Progenitor cell of endocrine pancreas (in vitro differentiated cells): Measurements from ENCODE around the gene RNASET2. TPM values are rescaled to one million over a fixed set of nuclear protein-coding genes. Genes with fewer than 3 reads are reported as not detected.

Source experiments
- DNase-seq: peaks from one replicate; pipeline ENCODE4 v3.0.0; 2021; ENCODE audit warnings: low spot score; ENCODE audit not compliant: unreplicated experiment
- H3K27ac Mint-ChIP-seq: 2 replicates; pipeline ENCODE4 v1.8.0; 2021; ENCODE audit warnings: mild to moderate bottlenecking, moderate library complexity, mixed read lengths
- H3K27me3 Mint-ChIP-seq: 2 replicates; pipeline ENCODE4 v1.8.0; 2021; ENCODE audit warnings: mixed read lengths
- H3K36me3 Mint-ChIP-seq: 2 replicates; pipeline ENCODE4 v1.8.0; 2022; ENCODE audit warnings: mixed read lengths; ENCODE audit not compliant: insufficient read depth
- H3K4me1 Mint-ChIP-seq: 2 replicates; pipeline ENCODE4 v1.8.0; 2021; ENCODE audit warnings: low read depth, mixed read lengths
- H3K4me3 Mint-ChIP-seq: 2 replicates; pipeline ENCODE4 v1.8.0; 2021; ENCODE audit warnings: low read depth, mild to moderate bottlenecking, moderate library complexity, mixed read lengths
- H3K9me3 Mint-ChIP-seq: 2 replicates; pipeline ENCODE4 v1.8.0; 2021; ENCODE audit warnings: low read depth, mixed read lengths
- total RNA-seq: library from RNA; stranded (reverse); gene quantifications from 2 replicates; pipeline ENCODE4 v1.2.1, GENCODE V29; 2021
- TF ChIP-seq, protein P1 (sequence below): fragments of 200-600 bp; sonication (generic); IDR thresholded peaks from one replicate; pipeline ENCODE4 v1.5.0; 2021; ENCODE audit warnings: antibody characterized with exemption, mild to moderate bottlenecking; ENCODE audit not compliant: unreplicated experiment

RNASET2 gene
- total RNA-seq, 1 donor from 2014 or later = 27.9 TPM

DNA sequence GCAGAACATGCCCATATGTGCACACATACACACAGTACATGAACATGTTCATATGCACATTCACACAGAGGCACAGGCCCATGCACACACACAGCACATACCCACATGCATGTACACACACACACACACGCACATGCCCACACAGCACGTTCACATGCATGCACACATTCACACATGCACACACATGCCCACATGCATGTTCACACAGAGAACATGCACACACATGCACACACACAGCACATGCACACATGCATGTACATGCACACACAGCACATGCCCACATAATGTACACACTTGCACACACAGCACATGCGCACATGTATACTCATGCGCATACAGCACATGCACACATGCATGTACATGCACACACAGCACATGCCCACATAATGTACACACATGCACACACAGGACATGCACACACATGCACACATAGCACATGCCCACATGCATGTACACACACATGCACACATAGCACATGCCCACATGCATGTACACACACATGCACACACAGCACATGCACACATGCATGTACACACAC lies 25.9 kb downstream of the RNASET2 start:
- TF ChIP-seq, protein P1, sequence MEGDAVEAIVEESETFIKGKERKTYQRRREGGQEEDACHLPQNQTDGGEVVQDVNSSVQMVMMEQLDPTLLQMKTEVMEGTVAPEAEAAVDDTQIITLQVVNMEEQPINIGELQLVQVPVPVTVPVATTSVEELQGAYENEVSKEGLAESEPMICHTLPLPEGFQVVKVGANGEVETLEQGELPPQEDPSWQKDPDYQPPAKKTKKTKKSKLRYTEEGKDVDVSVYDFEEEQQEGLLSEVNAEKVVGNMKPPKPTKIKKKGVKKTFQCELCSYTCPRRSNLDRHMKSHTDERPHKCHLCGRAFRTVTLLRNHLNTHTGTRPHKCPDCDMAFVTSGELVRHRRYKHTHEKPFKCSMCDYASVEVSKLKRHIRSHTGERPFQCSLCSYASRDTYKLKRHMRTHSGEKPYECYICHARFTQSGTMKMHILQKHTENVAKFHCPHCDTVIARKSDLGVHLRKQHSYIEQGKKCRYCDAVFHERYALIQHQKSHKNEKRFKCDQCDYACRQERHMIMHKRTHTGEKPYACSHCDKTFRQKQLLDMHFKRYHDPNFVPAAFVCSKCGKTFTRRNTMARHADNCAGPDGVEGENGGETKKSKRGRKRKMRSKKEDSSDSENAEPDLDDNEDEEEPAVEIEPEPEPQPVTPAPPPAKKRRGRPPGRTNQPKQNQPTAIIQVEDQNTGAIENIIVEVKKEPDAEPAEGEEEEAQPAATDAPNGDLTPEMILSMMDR = no peak
- no peaks in the 10 kb centered on the region for H3K4me1 Mint-ChIP-seq
- no peak overlapping the region for H3K27ac Mint-ChIP-seq
- no peaks in the 10 kb centered on the region for H3K27me3 Mint-ChIP-seq
- H3K4me3 Mint-ChIP-seq = no peak overlapping the region
- peaks cover 10% of the 10 kb centered on the region for H3K36me3 Mint-ChIP-seq
- no peaks in the 10 kb centered on the region for H3K9me3 Mint-ChIP-seq
- DNase-seq = no peak

- Mint-ChIP-seq H3K27ac (no peak overlapping the region), H3K9me3 (no peaks in the 10 kb centered on the region), H3K4me3 (no peak overlapping the region), H3K36me3 (peaks cover 7% of the 10 kb centered on the region), H3K27me3 (no peaks in the 10 kb centered on the region), H3K4me1 (no peaks in the 10 kb centered on the region)
- DNase-seq = no peak
- TF ChIP-seq, protein P1 = no peak
Measured at GRCh38 chr6:166929542-166930189, 26.7 kb downstream of the RNASET2 start.

DNA sequence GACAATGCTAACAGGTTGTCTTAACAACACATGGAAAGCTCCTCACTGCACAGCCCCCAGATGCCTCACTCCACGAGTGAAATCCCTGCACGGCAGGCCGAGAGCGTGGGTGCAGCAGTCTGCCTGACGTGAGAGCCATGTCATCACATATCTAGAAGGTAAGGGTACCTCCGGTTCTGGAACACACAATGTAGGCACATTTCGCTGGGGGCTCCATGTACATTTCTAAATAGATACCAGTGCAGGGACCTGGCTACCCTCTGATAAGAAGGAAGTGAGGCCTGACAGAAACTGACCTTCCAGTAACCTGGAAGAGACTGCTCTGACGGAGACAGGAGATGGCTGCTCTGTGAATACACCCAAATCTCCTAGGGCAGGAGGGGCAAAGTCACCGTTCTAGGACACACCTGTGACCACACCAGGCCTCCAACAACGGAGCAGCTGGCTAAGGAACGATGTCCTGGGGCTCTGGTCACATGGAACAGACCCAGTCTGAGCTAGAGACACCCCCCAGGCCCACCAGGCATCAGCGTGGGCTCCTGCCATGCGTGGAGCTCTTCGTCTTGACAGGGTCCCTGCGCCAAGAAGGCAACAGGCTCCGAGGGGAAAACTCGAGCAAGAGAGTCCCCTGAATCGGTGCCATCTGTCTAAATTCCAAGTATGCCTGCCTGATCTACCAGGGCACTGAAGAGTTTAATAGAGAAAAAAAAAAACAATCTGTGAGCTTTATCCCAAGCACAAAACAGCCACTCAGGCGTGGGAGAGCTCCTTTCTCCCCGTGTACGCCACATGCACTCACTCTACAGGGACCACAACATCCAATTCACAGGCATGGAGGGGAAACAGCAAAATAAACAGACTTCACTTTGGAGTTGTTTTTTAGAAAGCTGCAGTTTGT lies 27.5 kb downstream of the RNASET2 start:
- DNase-seq = no peak
- Mint-ChIP-seq H3K27ac (no peak overlapping the region), H3K36me3 (peaks cover 7% of the 10 kb centered on the region), H3K4me1 (no peaks in the 10 kb centered on the region), H3K27me3 (no peaks in the 10 kb centered on the region), H3K4me3 (no peak overlapping the region), H3K9me3 (no peaks in the 10 kb centered on the region)
- TF ChIP-seq, protein P1 = no peak

DNA sequence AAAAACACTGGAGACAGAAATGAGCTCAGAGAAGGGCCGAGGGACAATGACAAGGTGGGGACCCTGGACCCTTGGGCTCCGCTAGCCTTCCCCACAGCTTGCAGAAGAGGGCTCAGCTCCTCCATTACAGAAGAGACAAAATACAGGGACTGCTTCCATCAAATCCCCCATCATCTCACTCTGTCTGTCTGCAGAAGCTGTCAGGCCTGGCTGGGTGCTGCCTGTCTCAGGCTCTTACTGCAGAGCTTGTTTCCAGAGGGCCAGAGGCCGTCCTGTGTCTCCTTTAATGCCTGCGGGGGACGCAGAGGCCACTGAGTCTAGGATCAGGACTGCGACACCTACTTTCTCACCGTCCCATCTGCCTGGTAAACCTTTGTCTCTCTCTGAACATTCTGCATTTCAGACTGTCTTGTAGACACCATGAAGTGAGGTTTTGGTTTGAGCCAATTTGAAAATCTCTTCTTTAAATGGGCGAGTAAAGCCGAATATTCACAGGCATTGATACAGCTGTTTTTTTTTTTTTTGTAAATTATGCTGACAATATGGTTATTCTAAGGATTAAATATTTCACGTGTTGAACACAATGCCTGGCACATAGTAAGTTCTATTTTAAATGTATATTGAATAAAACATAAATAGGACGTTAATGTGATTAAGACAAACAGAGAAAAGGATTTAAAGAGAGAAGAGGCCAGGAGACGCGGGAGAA lies 28.3 kb downstream of the RNASET2 start:
- no peaks in the 10 kb centered on the region for H3K27me3 Mint-ChIP-seq
- TF ChIP-seq, protein P1 = no peak
- no peaks in the 10 kb centered on the region for H3K9me3 Mint-ChIP-seq
- H3K27ac Mint-ChIP-seq = no peak overlapping the region
- H3K4me1 Mint-ChIP-seq = no peaks in the 10 kb centered on the region
- H3K36me3 Mint-ChIP-seq = peaks cover 5% of the 10 kb centered on the region
- H3K4me3 Mint-ChIP-seq = no peak overlapping the region
- no peak for DNase-seq
